Activated naive CD8-positive, alpha-beta T cell treated with anti-CD3 and anti-CD28 coated beads, Interleukin-2, amount 50 U/mL, for 24 hours (primary cell): ENCODE data around the gene ACVR1.
A peak's percentile ranks its signal among the peaks of the same experiment; 100 is the strongest.

Source experiments
- ATAC-seq: fragments of 150-1000 bp; cut with Tn5 transposase; one replicate; pipeline ENCODE4 v1.10.0; 2021
- DNase-seq: peaks from one replicate; pipeline ENCODE4 v3.0.0; 2021
- H3K27ac Mint-ChIP-seq: one replicate; pipeline ENCODE4 v1.8.0; 2021; ENCODE audit warnings: mild to moderate bottlenecking, mixed read lengths
- H3K27me3 Mint-ChIP-seq: one replicate; pipeline ENCODE4 v1.8.0; 2021; ENCODE audit warnings: mixed read lengths
- H3K36me3 Mint-ChIP-seq: one replicate; pipeline ENCODE4 v1.8.0; 2021; ENCODE audit warnings: low read depth, mixed read lengths
- H3K4me1 Mint-ChIP-seq: one replicate; pipeline ENCODE4 v1.8.0; 2021; ENCODE audit warnings: mixed read lengths
- H3K4me3 Mint-ChIP-seq: one replicate; pipeline ENCODE4 v1.8.0; 2021; ENCODE audit warnings: mild to moderate bottlenecking, moderate library complexity, mixed read lengths
- H3K9me3 Mint-ChIP-seq: one replicate; pipeline ENCODE4 v1.8.0; 2021; ENCODE audit warnings: mixed read lengths

ACVR1 gene

DNA sequence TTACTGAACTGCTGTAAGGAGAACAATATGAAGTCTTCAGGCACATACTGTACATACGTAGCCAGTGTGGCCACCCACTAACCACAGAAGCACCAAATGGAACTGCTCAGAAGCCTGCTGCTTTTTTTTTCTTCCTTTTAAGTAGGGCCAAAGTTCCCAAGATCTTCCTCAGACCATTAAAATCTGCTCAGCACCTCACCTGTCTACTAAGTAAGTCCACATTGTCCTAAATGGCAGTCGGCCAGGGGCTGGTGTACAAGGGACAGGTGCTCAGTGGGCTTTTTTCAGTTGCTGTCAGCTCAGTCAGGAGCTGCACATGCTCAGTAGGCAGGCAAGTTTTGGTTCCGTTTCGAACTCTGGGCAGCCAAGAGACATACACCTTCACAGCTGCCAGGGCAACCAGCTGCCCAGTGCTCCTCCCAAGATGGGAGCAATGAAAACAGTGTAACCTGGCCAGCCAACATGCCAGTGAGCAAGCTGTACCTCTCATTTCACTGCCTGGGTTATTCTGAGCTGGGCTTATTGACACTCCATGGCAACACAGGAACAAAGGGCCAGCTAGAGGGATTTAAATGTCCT is 86.1 kb downstream of the ACVR1 start:
- H3K36me3 Mint-ChIP-seq, result no peaks in the 10 kb centered on the region
- H3K9me3 Mint-ChIP-seq, result no peaks in the 10 kb centered on the region
- peak; percentile 52 for ATAC-seq

GRCh38 chr2:157789256-157789655 is 86.9 kb downstream of the ACVR1 start:
- no peak for ATAC-seq
- peaks cover 33% of the 10 kb centered on the region for H3K4me1 Mint-ChIP-seq

More for the DNA sequence above, 86.1 kb downstream of the ACVR1 start:
- Mint-ChIP-seq H3K27me3 (no peaks in the 10 kb centered on the region), H3K4me3 (no peak overlapping the region), H3K4me1 (peaks cover 26% of the 10 kb centered on the region), H3K27ac (no peak overlapping the region)
- no peak for DNase-seq

DNA sequence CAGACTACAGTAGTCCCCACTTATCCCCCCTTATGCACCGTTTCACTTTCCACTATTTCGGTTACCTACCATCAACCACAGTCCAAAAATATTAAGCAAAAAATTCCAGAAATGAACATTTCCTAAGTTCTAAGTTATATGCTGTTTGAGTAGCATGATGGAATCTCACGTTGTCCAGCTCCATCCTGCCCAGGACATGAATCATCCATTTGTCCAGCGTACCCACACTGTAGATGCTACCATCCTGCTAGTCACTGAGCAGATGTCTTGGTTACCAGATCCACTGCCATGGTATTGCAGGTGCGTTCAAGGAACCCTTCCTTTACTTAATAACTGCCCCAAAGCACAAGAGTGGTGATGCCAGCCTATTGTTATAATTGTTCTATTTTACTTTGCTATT is 87.9 kb downstream of the ACVR1 start:
- no peaks in the 10 kb centered on the region for H3K27me3 Mint-ChIP-seq
- H3K36me3 Mint-ChIP-seq, result no peaks in the 10 kb centered on the region
- no peaks in the 10 kb centered on the region for H3K9me3 Mint-ChIP-seq
- no peak overlapping the region for H3K27ac Mint-ChIP-seq
- DNase-seq, result no peak
- H3K4me3 Mint-ChIP-seq, result no peak overlapping the region
- H3K4me1 Mint-ChIP-seq, result peaks cover 41% of the 10 kb centered on the region
- no peak for ATAC-seq

More at GRCh38 chr2:157789256-157789655, 86.9 kb downstream of the ACVR1 start:
- DNase-seq, result no peak
- Mint-ChIP-seq H3K4me3 (no peak overlapping the region), H3K27me3 (no peaks in the 10 kb centered on the region), H3K27ac (no peak overlapping the region), H3K9me3 (no peaks in the 10 kb centered on the region), H3K36me3 (no peaks in the 10 kb centered on the region)

DNA sequence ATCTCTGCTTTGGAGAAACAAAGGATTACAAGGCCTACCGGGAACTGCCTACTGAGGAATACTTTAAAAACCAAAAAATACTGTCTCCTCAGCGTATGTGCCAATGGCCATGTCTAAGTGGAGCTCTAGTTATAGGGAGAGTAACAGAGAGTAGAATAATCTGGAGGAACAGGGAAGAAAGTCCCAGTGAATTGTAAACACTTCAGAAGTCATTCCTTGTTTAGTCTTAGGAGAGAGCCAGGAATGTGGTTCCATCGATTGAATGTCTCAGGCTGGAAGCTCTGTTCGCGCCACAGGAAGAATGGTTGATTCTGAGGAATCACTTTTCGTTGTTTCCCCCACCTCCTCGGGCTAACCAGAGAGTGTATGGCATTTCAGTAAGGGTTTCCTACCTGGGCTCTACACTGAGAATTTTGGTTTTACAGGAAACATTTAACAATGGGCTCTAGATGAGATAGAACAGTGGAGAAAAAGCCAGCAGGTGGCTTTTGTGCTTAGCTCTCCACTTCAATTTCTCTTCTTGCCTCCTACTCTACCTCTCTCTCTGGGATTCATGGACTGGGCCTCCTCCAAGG is 88.7 kb downstream of the ACVR1 start:
- Mint-ChIP-seq H3K27ac (no peak overlapping the region), H3K4me1 (peaks cover 42% of the 10 kb centered on the region), H3K36me3 (no peaks in the 10 kb centered on the region), H3K9me3 (no peaks in the 10 kb centered on the region), H3K27me3 (no peaks in the 10 kb centered on the region), H3K4me3 (no peak overlapping the region)
- DNase-seq (no peak), ATAC-seq (no peak)

GRCh38 chr2:157786663-157787363 is 89.3 kb downstream of the ACVR1 start:
- H3K27ac Mint-ChIP-seq, result no peak overlapping the region
- no peaks in the 10 kb centered on the region for H3K9me3 Mint-ChIP-seq
- ATAC-seq (no peak), DNase-seq (no peak)
- no peaks in the 10 kb centered on the region for H3K27me3 Mint-ChIP-seq
- H3K36me3 Mint-ChIP-seq, result no peaks in the 10 kb centered on the region
- peaks cover 48% of the 10 kb centered on the region for H3K4me1 Mint-ChIP-seq
- H3K4me3 Mint-ChIP-seq, result no peak overlapping the region

- no peaks in the 10 kb centered on the region for H3K9me3 Mint-ChIP-seq
- DNase-seq, result no peak
- peaks cover 55% of the 10 kb centered on the region for H3K4me1 Mint-ChIP-seq
- no peak for ATAC-seq
- H3K4me3 Mint-ChIP-seq, result no peak overlapping the region
- H3K27me3 Mint-ChIP-seq, result no peaks in the 10 kb centered on the region
- H3K36me3 Mint-ChIP-seq, result no peaks in the 10 kb centered on the region
- peak overlapping the region; percentile 18 for H3K27ac Mint-ChIP-seq
Observed at GRCh38 chr2:157785866-157786662, 90.1 kb downstream of the ACVR1 start.

GRCh38 chr2:157785200-157785599 is 90.9 kb downstream of the ACVR1 start:
- Mint-ChIP-seq H3K4me1 (peaks cover 55% of the 10 kb centered on the region), H3K4me3 (no peak overlapping the region), H3K27me3 (no peaks in the 10 kb centered on the region), H3K27ac (no peak overlapping the region), H3K9me3 (no peaks in the 10 kb centered on the region), H3K36me3 (peaks cover 5% of the 10 kb centered on the region)
- DNase-seq (no peak), ATAC-seq (no peak)

GRCh38 chr2:157784823-157785175 is 91.3 kb downstream of the ACVR1 start:
- DNase-seq (no peak), ATAC-seq (no peak)
- Mint-ChIP-seq H3K4me3 (no peak overlapping the region), H3K4me1 (peaks cover 53% of the 10 kb centered on the region), H3K36me3 (peaks cover 6% of the 10 kb centered on the region), H3K27me3 (no peaks in the 10 kb centered on the region), H3K9me3 (no peaks in the 10 kb centered on the region), H3K27ac (peak overlapping the region; percentile 43)

GRCh38 chr2:157784169-157784822 is 91.8 kb downstream of the ACVR1 start:
- peaks cover 48% of the 10 kb centered on the region for H3K4me1 Mint-ChIP-seq
- peaks cover 6% of the 10 kb centered on the region for H3K36me3 Mint-ChIP-seq
- ATAC-seq (peak; percentile 52), DNase-seq (no peak)
- H3K9me3 Mint-ChIP-seq, result no peaks in the 10 kb centered on the region
- H3K27me3 Mint-ChIP-seq, result no peaks in the 10 kb centered on the region
- H3K4me3 Mint-ChIP-seq, result no peak overlapping the region
- peak overlapping the region; percentile 43 for H3K27ac Mint-ChIP-seq

- Mint-ChIP-seq H3K27ac (no peak overlapping the region), H3K4me3 (no peak overlapping the region), H3K9me3 (no peaks in the 10 kb centered on the region), H3K4me1 (peaks cover 46% of the 10 kb centered on the region), H3K36me3 (peaks cover 6% of the 10 kb centered on the region), H3K27me3 (no peaks in the 10 kb centered on the region)
- ATAC-seq (no peak), DNase-seq (no peak)
Observed at GRCh38 chr2:157783245-157783644, 92.9 kb downstream of the ACVR1 start.

GRCh38 chr2:157782057-157782845 is 93.9 kb downstream of the ACVR1 start:
- peaks cover 6% of the 10 kb centered on the region for H3K36me3 Mint-ChIP-seq
- ATAC-seq (peak; percentile 83), DNase-seq (no peak)
- H3K4me3 Mint-ChIP-seq, result peak overlapping the region; percentile 39
- no peaks in the 10 kb centered on the region for H3K9me3 Mint-ChIP-seq
- peaks cover 46% of the 10 kb centered on the region for H3K4me1 Mint-ChIP-seq
- H3K27ac Mint-ChIP-seq, result peak overlapping the region; percentile 52
- no peaks in the 10 kb centered on the region for H3K27me3 Mint-ChIP-seq

GRCh38 chr2:157780211-157780610 is 95.9 kb downstream of the ACVR1 start:
- H3K27ac Mint-ChIP-seq, result no peak overlapping the region
- DNase-seq, result no peak
- peaks cover 37% of the 10 kb centered on the region for H3K4me1 Mint-ChIP-seq
- peaks cover 11% of the 10 kb centered on the region for H3K36me3 Mint-ChIP-seq
- no peak overlapping the region for H3K4me3 Mint-ChIP-seq
- no peak for ATAC-seq
- H3K27me3 Mint-ChIP-seq, result no peaks in the 10 kb centered on the region
- H3K9me3 Mint-ChIP-seq, result no peaks in the 10 kb centered on the region

DNA sequence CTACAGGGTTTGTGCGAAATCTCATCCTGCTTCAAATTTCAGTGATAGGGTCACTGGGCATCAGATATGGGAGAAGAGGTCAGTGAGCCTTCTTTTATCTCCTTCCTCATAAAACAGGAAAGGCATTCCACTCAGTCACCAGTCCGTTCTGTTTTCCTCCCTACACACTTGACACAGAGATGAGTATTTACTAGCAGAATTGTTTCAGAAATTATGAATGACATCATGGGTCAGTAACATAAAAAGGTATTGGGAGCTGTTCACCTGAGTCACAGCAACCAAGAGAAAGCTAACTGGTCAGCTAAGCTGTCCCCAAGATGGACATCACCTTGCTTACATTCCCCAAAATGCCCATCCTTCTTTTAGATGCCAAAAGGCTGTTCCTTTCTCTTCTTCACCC is 96.3 kb downstream of the ACVR1 start:
- Mint-ChIP-seq H3K4me3 (no peak overlapping the region), H3K27ac (no peak overlapping the region), H3K9me3 (no peaks in the 10 kb centered on the region), H3K4me1 (peaks cover 36% of the 10 kb centered on the region), H3K27me3 (no peaks in the 10 kb centered on the region), H3K36me3 (peaks cover 11% of the 10 kb centered on the region)
- no peak for ATAC-seq
- DNase-seq, result no peak

DNA sequence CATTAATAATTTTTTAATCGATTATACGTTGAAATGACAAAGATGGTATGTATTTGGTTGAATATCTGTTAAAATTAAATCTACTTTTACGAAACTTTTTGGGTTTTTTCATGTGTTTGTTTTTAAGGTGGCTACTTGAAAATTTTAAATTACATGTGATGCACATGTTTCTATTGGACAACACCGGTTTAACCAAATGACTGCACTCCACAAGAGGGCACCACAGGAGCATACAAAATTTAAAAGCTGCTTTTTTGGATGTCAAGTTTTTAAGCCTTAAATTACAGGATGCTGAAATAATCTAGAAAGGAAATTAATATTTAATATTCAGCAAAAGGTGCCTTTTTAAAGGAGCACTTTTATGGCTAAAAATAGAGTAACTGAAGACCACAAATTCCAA is 98.7 kb downstream of the ACVR1 start:
- ATAC-seq, result no peak
- H3K4me1 Mint-ChIP-seq, result peaks cover 13% of the 10 kb centered on the region
- H3K27ac Mint-ChIP-seq, result no peak overlapping the region
- no peak overlapping the region for H3K4me3 Mint-ChIP-seq
- peak; percentile 48 for DNase-seq
- H3K27me3 Mint-ChIP-seq, result no peaks in the 10 kb centered on the region
- H3K9me3 Mint-ChIP-seq, result no peaks in the 10 kb centered on the region
- H3K36me3 Mint-ChIP-seq, result peaks cover 11% of the 10 kb centered on the region
